ENCODE measurements around the gene PHTF2.

- TF ChIP-seq EZH2phosphoT487 (IDR thresholded peaks at IDR 0.05; ENCODE audit: insufficient read depth, low read depth) (no peak), EZH2 (IDR thresholded peaks at IDR 0.05; ENCODE audit: insufficient read depth, poor library complexity, severe bottlenecking) (no peak)
Measured at GRCh38 chr7:77918676-77919075, 120.1 kb downstream of the PHTF2 start.
